Measurements from ENCODE around the gene YDJC. TPM values are rescaled to one million over a fixed set of nuclear protein-coding genes. Genes with fewer than 3 reads are reported as not detected.

Gene YDJC
- total and polyA plus RNA-seq, 9 of the 15 experiments (the other 6 are each of a cell fraction or from before 2014, with no cell fraction given) = 13.5 to 871 (median 164) TPM

- Histone ChIP-seq H3K9ac (ENCODE audit: insufficient read depth in 1 of 2, low read depth in 2 of 2, low read length in 2 of 2) (peak overlapping the region; percentile 56 to 91), H3K9me3 (replicated peaks; ENCODE audit: control insufficient read depth, insufficient read depth, low read depth, low read length) (no peaks in the 10 kb centered on the region), H3K36me3 (ENCODE audit: control insufficient read depth, insufficient read depth, low read length) (peaks cover 19% of the 10 kb centered on the region), H3K4me2 (ENCODE audit: insufficient read depth, low read length) (peak overlapping the region; percentile 74), H3K4me1 (replicated peaks in 1 of 2; ENCODE audit: control insufficient read depth in 2 of 2, insufficient read depth in 2 of 2, low read length in 2 of 2) (peaks cover 21 to 42% of the 10 kb centered on the region in 2 experiments), H4K20me1 (replicated peaks; ENCODE audit: control insufficient read depth, insufficient read depth, low read length) (no peaks in the 10 kb centered on the region), H3K79me2 (ENCODE audit: control insufficient read depth, insufficient read depth, low read length) (peaks cover 11% of the 10 kb centered on the region), H3K27ac (ENCODE audit: extremely low read depth, low read depth, low read length) (peak overlapping the region; percentile 47), H3K4me3 (peak overlapping the region; percentile 47), H2AFZ (ENCODE audit: low read depth, low read length) (peak overlapping the region; percentile 83), H3K27me3 (ENCODE audit: control insufficient read depth in 2 of 2, insufficient read depth in 2 of 2, low read length in 2 of 2) (no peaks in the 10 kb centered on the region), H3K9me1 (ENCODE audit: control insufficient read depth, insufficient read depth, low read length) (peaks cover 13% of the 10 kb centered on the region)
- FAIRE-seq = peak; percentile 6
- ChIA-PET CTCF (ENCODE audit: low intra/inter-chr PET ratio) (interaction anchor here (0.6 to 1.1 kb wide), 4 partner anchors 15 to 278 kb away, joined by 3 read pairs; no protein-coding TSS in a partner anchor), POLR2A (interaction anchor here (0.6 to 75.5 kb wide), 19 partner anchors 7 to 325 kb away, joined by 3 to 4622 read pairs (median 4); partner anchors contain the start of genes CCDC116, PPIL2, SDF2L1 and TOP3B)
- peak; percentile 100 for DNase-seq (ENCODE audit: extremely low read depth in 1 of 4, low spot score in 3 of 4)
- ATAC-seq = peak; percentile 95
- intact Hi-C loops (cut with micrococcal nuclease) (loop anchor here (10.0 kb wide), 1 partner anchor 803 kb away; the partner anchor contains the start of genes PI4KA and SNAP29), in situ Hi-C loops (cut with MboI) (loop anchor here (25.0 kb wide), 1 partner anchor 1320 kb away; no protein-coding TSS in a partner anchor)
- 12% methylated on average over 79 of the region's 79 CpGs for WGBS (ENCODE audit: insufficient coverage, low coverage, missing lambda C conversion rate)
- no TSS peak for BruUV-seq (replicated peaks)
- TF ChIP-seq KHSRP (IDR thresholded peaks at IDR 0.05) (no peak), MYC (IDR thresholded peaks at IDR 0.05; ENCODE audit: low read depth, low read length) (peak; percentile 93), MYC (CRISPR knock-in tag; IDR thresholded peaks at IDR 0.05; ENCODE audit: borderline replicate concordance, low read depth) (no peak), JUN (IDR thresholded peaks at IDR 0.05; ENCODE audit: borderline replicate concordance, low read depth, low read length) (peak; percentile 83), JUN (CRISPR knock-in tag; IDR thresholded peaks at IDR 0.05; ENCODE audit: borderline replicate concordance) (no peak), ZFP36 (IDR thresholded peaks at IDR 0.05; ENCODE audit: low read depth, low read length, partially characterized antibody) (peak; percentile 36), HCFC1 (IDR thresholded peaks at IDR 0.05; ENCODE audit: low read depth, low read length) (peak; percentile 42; the same call in 1 of the 2 replicates), ETV6 (IDR thresholded peaks at IDR 0.05; ENCODE audit: borderline replicate concordance in 1 of 2, low read depth in 2 of 2, low read length in 1 of 2) (peak in 1 of 2 experiments; percentile 44; a peak in 1 of 4 replicates), ETV6 (CRISPR knock-in tag; IDR thresholded peaks at IDR 0.05; ENCODE audit: borderline replicate concordance) (no peak), SREBF1 (IDR thresholded peaks at IDR 0.05; ENCODE audit: borderline replicate concordance, low read depth, low read length) (0 out of 2 replicates have a peak, but pooled peaks have one; percentile 62), FOXA3 (CRISPR knock-in tag; conservative IDR thresholded peaks at IDR 0.05 in 1 of 2, IDR thresholded peaks at IDR 0.05 in 1 of 2) (no peak)
- TF ChIP-seq, protein P1, sequence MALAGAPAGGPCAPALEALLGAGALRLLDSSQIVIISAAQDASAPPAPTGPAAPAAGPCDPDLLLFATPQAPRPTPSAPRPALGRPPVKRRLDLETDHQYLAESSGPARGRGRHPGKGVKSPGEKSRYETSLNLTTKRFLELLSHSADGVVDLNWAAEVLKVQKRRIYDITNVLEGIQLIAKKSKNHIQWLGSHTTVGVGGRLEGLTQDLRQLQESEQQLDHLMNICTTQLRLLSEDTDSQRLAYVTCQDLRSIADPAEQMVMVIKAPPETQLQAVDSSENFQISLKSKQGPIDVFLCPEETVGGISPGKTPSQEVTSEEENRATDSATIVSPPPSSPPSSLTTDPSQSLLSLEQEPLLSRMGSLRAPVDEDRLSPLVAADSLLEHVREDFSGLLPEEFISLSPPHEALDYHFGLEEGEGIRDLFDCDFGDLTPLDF (CRISPR knock-in tag; IDR thresholded peaks at IDR 0.05) = peak; percentile 96
- TF ChIP-seq, protein P2, sequence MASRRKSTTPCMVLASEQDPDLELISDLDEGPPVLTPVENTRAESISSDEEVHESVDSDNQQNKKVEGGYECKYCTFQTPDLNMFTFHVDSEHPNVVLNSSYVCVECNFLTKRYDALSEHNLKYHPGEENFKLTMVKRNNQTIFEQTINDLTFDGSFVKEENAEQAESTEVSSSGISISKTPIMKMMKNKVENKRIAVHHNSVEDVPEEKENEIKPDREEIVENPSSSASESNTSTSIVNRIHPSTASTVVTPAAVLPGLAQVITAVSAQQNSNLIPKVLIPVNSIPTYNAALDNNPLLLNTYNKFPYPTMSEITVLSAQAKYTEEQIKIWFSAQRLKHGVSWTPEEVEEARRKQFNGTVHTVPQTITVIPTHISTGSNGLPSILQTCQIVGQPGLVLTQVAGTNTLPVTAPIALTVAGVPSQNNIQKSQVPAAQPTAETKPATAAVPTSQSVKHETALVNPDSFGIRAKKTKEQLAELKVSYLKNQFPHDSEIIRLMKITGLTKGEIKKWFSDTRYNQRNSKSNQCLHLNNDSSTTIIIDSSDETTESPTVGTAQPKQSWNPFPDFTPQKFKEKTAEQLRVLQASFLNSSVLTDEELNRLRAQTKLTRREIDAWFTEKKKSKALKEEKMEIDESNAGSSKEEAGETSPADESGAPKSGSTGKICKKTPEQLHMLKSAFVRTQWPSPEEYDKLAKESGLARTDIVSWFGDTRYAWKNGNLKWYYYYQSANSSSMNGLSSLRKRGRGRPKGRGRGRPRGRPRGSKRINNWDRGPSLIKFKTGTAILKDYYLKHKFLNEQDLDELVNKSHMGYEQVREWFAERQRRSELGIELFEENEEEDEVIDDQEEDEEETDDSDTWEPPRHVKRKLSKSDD (conservative IDR thresholded peaks at IDR 0.05; ENCODE audit: low read length) = peak; percentile 91
- TF ChIP-seq, protein P3, sequence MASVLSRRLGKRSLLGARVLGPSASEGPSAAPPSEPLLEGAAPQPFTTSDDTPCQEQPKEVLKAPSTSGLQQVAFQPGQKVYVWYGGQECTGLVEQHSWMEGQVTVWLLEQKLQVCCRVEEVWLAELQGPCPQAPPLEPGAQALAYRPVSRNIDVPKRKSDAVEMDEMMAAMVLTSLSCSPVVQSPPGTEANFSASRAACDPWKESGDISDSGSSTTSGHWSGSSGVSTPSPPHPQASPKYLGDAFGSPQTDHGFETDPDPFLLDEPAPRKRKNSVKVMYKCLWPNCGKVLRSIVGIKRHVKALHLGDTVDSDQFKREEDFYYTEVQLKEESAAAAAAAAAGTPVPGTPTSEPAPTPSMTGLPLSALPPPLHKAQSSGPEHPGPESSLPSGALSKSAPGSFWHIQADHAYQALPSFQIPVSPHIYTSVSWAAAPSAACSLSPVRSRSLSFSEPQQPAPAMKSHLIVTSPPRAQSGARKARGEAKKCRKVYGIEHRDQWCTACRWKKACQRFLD (CRISPR knock-in tag; IDR thresholded peaks at IDR 0.05) = no peak
These were observed 27.7 kb upstream of the YDJC start for GRCh38 chr22:21657360-21658032.

Measured in K562 (cell line).